GM06990 (cell line): ENCODE measurements around the gene UCK1.
"Not testable (repeated sequence)": the region's sequence is repeated elsewhere in the genome, so short reads cannot be mapped to it uniquely, and the experiment has no call there.

Source experiments
- DNase-seq: peaks from one replicate; pipeline ENCODE4 v3.0.0-alpha.2; 2011; ENCODE audit not compliant: insufficient read length; ENCODE audit errors: extremely low read depth
- H3K27me3 ChIP-seq: replicated peaks from 2 replicates; pipeline ENCODE4 v1.6.0; 2011; ENCODE audit warnings: low read length; ENCODE audit not compliant: control insufficient read depth, insufficient read depth
- H3K36me3 ChIP-seq: 2 replicates; pipeline ENCODE4 v1.5.1; 2011; ENCODE audit warnings: low read length; ENCODE audit not compliant: control insufficient read depth, insufficient read depth
- H3K4me3 ChIP-seq: replicated peaks from 2 replicates; pipeline ENCODE4 v1.5.1; 2011; ENCODE audit warnings: low read depth, mild to moderate bottlenecking, control low read depth, low read length
- CTCF ChIP-seq: IDR thresholded peaks from 2 replicates; pipeline ENCODE4 v1.5.1; 2011; ENCODE audit warnings: low read length, control low read depth, mild to moderate bottlenecking, inconsistent platforms; ENCODE audit not compliant: insufficient read depth, poor library complexity, severe bottlenecking

Gene UCK1

GRCh38 chr9:131516100-131516499 is 15.0 kb downstream of the UCK1 start:
- H3K4me3 ChIP-seq: no peak overlapping the region
- no peak for TF ChIP-seq CTCF
- DNase-seq: no peak
- H3K36me3 ChIP-seq: peaks cover 29% of the 10 kb centered on the region
- no peaks in the 10 kb centered on the region for H3K27me3 ChIP-seq

GRCh38 chr9:131515559-131516031 is 15.5 kb downstream of the UCK1 start:
- H3K36me3 ChIP-seq: peaks cover 27% of the 10 kb centered on the region
- not testable (repeated sequence) for H3K27me3 ChIP-seq, DNase-seq

GRCh38 chr9:131513177-131513576 is 17.9 kb downstream of the UCK1 start:
- no peak for DNase-seq
- Histone ChIP-seq H3K4me3 (no peak overlapping the region), H3K36me3 (peaks cover 18% of the 10 kb centered on the region), H3K27me3 (no peaks in the 10 kb centered on the region)
- TF ChIP-seq CTCF: no peak

More at GRCh38 chr9:131515559-131516031, 15.5 kb downstream of the UCK1 start:
- not testable (repeated sequence) for H3K4me3 ChIP-seq

- Histone ChIP-seq H3K4me3 (no peak overlapping the region), H3K27me3 (no peaks in the 10 kb centered on the region), H3K36me3 (peaks cover 18% of the 10 kb centered on the region)
- no peak for TF ChIP-seq CTCF
- no peak for DNase-seq
Observed at GRCh38 chr9:131511880-131512279, 19.2 kb downstream of the UCK1 start.

GRCh38 chr9:131511416-131511815 is 19.6 kb downstream of the UCK1 start:
- DNase-seq: no peak
- Histone ChIP-seq H3K27me3 (no peaks in the 10 kb centered on the region), H3K36me3 (peaks cover 15% of the 10 kb centered on the region), H3K4me3 (no peak overlapping the region)
- TF ChIP-seq CTCF: no peak

GRCh38 chr9:131505012-131505411 is 26.1 kb downstream of the UCK1 start:
- H3K4me3 ChIP-seq: no peak overlapping the region
- no peak for TF ChIP-seq CTCF
- H3K27me3 ChIP-seq: no peaks in the 10 kb centered on the region
- no peak for DNase-seq
- H3K36me3 ChIP-seq: peaks cover 6% of the 10 kb centered on the region
